ENCODE measurements around the gene SLC6A2.

SLC6A2 gene

GRCh38 chr16:55710466-55710865 is 54.7 kb downstream of the SLC6A2 start:
- no peak for ATAC-seq (replicated peaks; ENCODE audit: extremely low read depth, poor library complexity, severe bottlenecking)
- H3K9me3 Mint-ChIP-seq: no peaks in the 10 kb centered on the region
- H3K27me3 Mint-ChIP-seq: peaks cover 85% of the 10 kb centered on the region

GRCh38 chr16:55711959-55712876 is 56.4 kb downstream of the SLC6A2 start:
- no peak overlapping the region for H3K27ac Mint-ChIP-seq (ENCODE audit: low read depth)
- H3K36me3 Mint-ChIP-seq (ENCODE audit: insufficient read depth): no peaks in the 10 kb centered on the region
- H3K9me3 Mint-ChIP-seq: no peaks in the 10 kb centered on the region
- ATAC-seq (replicated peaks; ENCODE audit: extremely low read depth, poor library complexity, severe bottlenecking) (peak; percentile 28), DNase-seq (ENCODE audit: low spot score in 2 of 2) (peak; percentile 38 to 42)
- H3K4me1 Mint-ChIP-seq: no peaks in the 10 kb centered on the region
- H3K27me3 Mint-ChIP-seq: peaks cover 85% of the 10 kb centered on the region
- no peak overlapping the region for H3K4me3 Mint-ChIP-seq

More at GRCh38 chr16:55710466-55710865, 54.7 kb downstream of the SLC6A2 start:
- Mint-ChIP-seq H3K4me1 (no peaks in the 10 kb centered on the region), H3K27ac (ENCODE audit: low read depth) (no peak overlapping the region), H3K36me3 (ENCODE audit: insufficient read depth) (no peaks in the 10 kb centered on the region), H3K4me3 (no peak overlapping the region)
- no peak for DNase-seq (ENCODE audit: low spot score in 2 of 2)

- H3K4me3 Mint-ChIP-seq: no peak overlapping the region
- no peaks in the 10 kb centered on the region for H3K9me3 Mint-ChIP-seq
- H3K27ac Mint-ChIP-seq (ENCODE audit: low read depth): no peak overlapping the region
- no peaks in the 10 kb centered on the region for H3K36me3 Mint-ChIP-seq (ENCODE audit: insufficient read depth)
- ATAC-seq (replicated peaks; ENCODE audit: extremely low read depth, poor library complexity, severe bottlenecking) (no peak), DNase-seq (ENCODE audit: low spot score in 2 of 2) (no peak)
- peaks cover 85% of the 10 kb centered on the region for H3K27me3 Mint-ChIP-seq
- no peaks in the 10 kb centered on the region for H3K4me1 Mint-ChIP-seq
These were observed 57.3 kb downstream of the SLC6A2 start for GRCh38 chr16:55713103-55713502.

GRCh38 chr16:55717326-55717725 is 61.5 kb downstream of the SLC6A2 start:
- no peak for DNase-seq (ENCODE audit: low spot score in 2 of 2)
- Mint-ChIP-seq H3K27ac (ENCODE audit: low read depth) (no peak overlapping the region), H3K4me1 (no peaks in the 10 kb centered on the region), H3K27me3 (peaks cover 78% of the 10 kb centered on the region), H3K36me3 (ENCODE audit: insufficient read depth) (no peaks in the 10 kb centered on the region), H3K4me3 (no peak overlapping the region), H3K9me3 (no peaks in the 10 kb centered on the region)
- ATAC-seq (replicated peaks; ENCODE audit: extremely low read depth, poor library complexity, severe bottlenecking): no peak

- no peak for ATAC-seq (replicated peaks; ENCODE audit: extremely low read depth, poor library complexity, severe bottlenecking)
- DNase-seq (ENCODE audit: low spot score in 2 of 2): no peak
- Mint-ChIP-seq H3K4me3 (no peak overlapping the region), H3K9me3 (no peaks in the 10 kb centered on the region), H3K27ac (ENCODE audit: low read depth) (no peak overlapping the region), H3K4me1 (no peaks in the 10 kb centered on the region), H3K27me3 (peaks cover 45% of the 10 kb centered on the region), H3K36me3 (ENCODE audit: insufficient read depth) (no peaks in the 10 kb centered on the region)
These were observed 69.4 kb downstream of the SLC6A2 start for GRCh38 chr16:55725055-55725777.

GRCh38 chr16:55728797-55729196 is 73.0 kb downstream of the SLC6A2 start:
- no peaks in the 10 kb centered on the region for H3K9me3 Mint-ChIP-seq
- no peaks in the 10 kb centered on the region for H3K4me1 Mint-ChIP-seq
- peaks cover 34% of the 10 kb centered on the region for H3K27me3 Mint-ChIP-seq
- no peak overlapping the region for H3K4me3 Mint-ChIP-seq
- H3K36me3 Mint-ChIP-seq (ENCODE audit: insufficient read depth): no peaks in the 10 kb centered on the region
- H3K27ac Mint-ChIP-seq (ENCODE audit: low read depth): no peak overlapping the region
- ATAC-seq (replicated peaks; ENCODE audit: extremely low read depth, poor library complexity, severe bottlenecking) (no peak), DNase-seq (ENCODE audit: low spot score in 2 of 2) (no peak)

GRCh38 chr16:55730115-55730514 is 74.3 kb downstream of the SLC6A2 start:
- H3K27me3 Mint-ChIP-seq: peaks cover 34% of the 10 kb centered on the region

GRCh38 chr16:55732496-55732895 is 76.7 kb downstream of the SLC6A2 start:
- Mint-ChIP-seq H3K36me3 (ENCODE audit: insufficient read depth) (no peaks in the 10 kb centered on the region), H3K9me3 (no peaks in the 10 kb centered on the region), H3K27ac (ENCODE audit: low read depth) (no peak overlapping the region), H3K27me3 (peaks cover 46% of the 10 kb centered on the region), H3K4me3 (no peak overlapping the region), H3K4me1 (no peaks in the 10 kb centered on the region)
- ATAC-seq (replicated peaks; ENCODE audit: extremely low read depth, poor library complexity, severe bottlenecking): no peak
- no peak for DNase-seq (ENCODE audit: low spot score in 2 of 2)

More at GRCh38 chr16:55730115-55730514, 74.3 kb downstream of the SLC6A2 start:
- Mint-ChIP-seq H3K4me3 (no peak overlapping the region), H3K27ac (ENCODE audit: low read depth) (no peak overlapping the region), H3K36me3 (ENCODE audit: insufficient read depth) (no peaks in the 10 kb centered on the region), H3K4me1 (no peaks in the 10 kb centered on the region), H3K9me3 (no peaks in the 10 kb centered on the region)
- DNase-seq (ENCODE audit: low spot score in 2 of 2) (no peak), ATAC-seq (replicated peaks; ENCODE audit: extremely low read depth, poor library complexity, severe bottlenecking) (no peak)

- Mint-ChIP-seq H3K27me3 (peaks cover 44% of the 10 kb centered on the region), H3K27ac (ENCODE audit: low read depth) (no peak overlapping the region), H3K4me1 (peaks cover 4% of the 10 kb centered on the region), H3K9me3 (no peaks in the 10 kb centered on the region), H3K4me3 (no peak overlapping the region), H3K36me3 (ENCODE audit: insufficient read depth) (no peaks in the 10 kb centered on the region)
- ATAC-seq (replicated peaks; ENCODE audit: extremely low read depth, poor library complexity, severe bottlenecking): no peak
- no peak for DNase-seq (ENCODE audit: low spot score in 2 of 2)
These were observed 78.9 kb downstream of the SLC6A2 start for GRCh38 chr16:55734665-55735064.

GRCh38 chr16:55735120-55735781 is 79.5 kb downstream of the SLC6A2 start:
- ATAC-seq (replicated peaks; ENCODE audit: extremely low read depth, poor library complexity, severe bottlenecking) (no peak), DNase-seq (ENCODE audit: low spot score in 2 of 2) (no peak)
- Mint-ChIP-seq H3K27me3 (peaks cover 38% of the 10 kb centered on the region), H3K4me3 (no peak overlapping the region), H3K4me1 (peaks cover 4% of the 10 kb centered on the region), H3K27ac (ENCODE audit: low read depth) (no peak overlapping the region), H3K9me3 (no peaks in the 10 kb centered on the region), H3K36me3 (ENCODE audit: insufficient read depth) (no peaks in the 10 kb centered on the region)

GRCh38 chr16:55736671-55737070 is 80.9 kb downstream of the SLC6A2 start:
- no peaks in the 10 kb centered on the region for H3K9me3 Mint-ChIP-seq
- no peak overlapping the region for H3K4me3 Mint-ChIP-seq
- no peak for DNase-seq (ENCODE audit: low spot score in 2 of 2)
- no peaks in the 10 kb centered on the region for H3K36me3 Mint-ChIP-seq (ENCODE audit: insufficient read depth)
- no peak for ATAC-seq (replicated peaks; ENCODE audit: extremely low read depth, poor library complexity, severe bottlenecking)
- peaks cover 4% of the 10 kb centered on the region for H3K4me1 Mint-ChIP-seq
- no peak overlapping the region for H3K27ac Mint-ChIP-seq (ENCODE audit: low read depth)
- H3K27me3 Mint-ChIP-seq: peaks cover 25% of the 10 kb centered on the region

GRCh38 chr16:55737318-55737717 is 81.5 kb downstream of the SLC6A2 start:
- DNase-seq (ENCODE audit: low spot score in 2 of 2): no peak
- no peak for ATAC-seq (replicated peaks; ENCODE audit: extremely low read depth, poor library complexity, severe bottlenecking)
- Mint-ChIP-seq H3K4me1 (peaks cover 4% of the 10 kb centered on the region), H3K4me3 (no peak overlapping the region), H3K36me3 (ENCODE audit: insufficient read depth) (no peaks in the 10 kb centered on the region), H3K27ac (ENCODE audit: low read depth) (no peak overlapping the region), H3K27me3 (peaks cover 31% of the 10 kb centered on the region), H3K9me3 (no peaks in the 10 kb centered on the region)
